Mucosa of rectum (tissue), 2 donors: ENCODE measurements around the gene PNMT.

Source experiments
- H3K27ac ChIP-seq, 2 donors: one replicate each; pipeline ENCODE4 v1.7.0; 2013; ENCODE audit warnings: inconsistent platforms in 2 of 2, low read depth in 2 of 2, low read length in 2 of 2
- H3K27me3 ChIP-seq, 2 donors: one replicate each; pipeline ENCODE4 v1.7.0; 2013; ENCODE audit warnings: low read length in 2 of 2; ENCODE audit not compliant: control insufficient read depth in 2 of 2, insufficient read depth in 2 of 2
- H3K36me3 ChIP-seq, 2 donors: one replicate each; pipeline ENCODE4 v1.7.0; 2013; ENCODE audit warnings: low read length in 2 of 2; ENCODE audit not compliant: control insufficient read depth in 2 of 2, insufficient read depth in 2 of 2
- H3K4me1 ChIP-seq, 2 donors: one replicate each; pipeline ENCODE4 v1.7.0; 2013; ENCODE audit warnings: low read length in 2 of 2, mild to moderate bottlenecking in 1 of 2; ENCODE audit not compliant: control insufficient read depth in 2 of 2, insufficient read depth in 2 of 2
- H3K4me3 ChIP-seq, 2 donors: one replicate each; pipeline ENCODE4 v1.7.0; 2013; ENCODE audit warnings: low read length in 2 of 2
- H3K9ac ChIP-seq, 2 donors: one replicate each; pipeline ENCODE4 v1.7.0; 2013; ENCODE audit warnings: low read length in 2 of 2, low read depth in 1 of 2, mild to moderate bottlenecking in 1 of 2
- H3K9me3 ChIP-seq, 2 donors: one replicate each; pipeline ENCODE4 v1.7.0; 2013; ENCODE audit warnings: low read length in 2 of 2; ENCODE audit not compliant: control insufficient read depth in 2 of 2
- donor health status: healthy.
- donor health status: Normal muscosa, but diverticular disease.

The PNMT gene

GRCh38 chr17:39669897-39670735 lies 1.9 kb downstream of the PNMT start:
- no peak overlapping the region for H3K27ac ChIP-seq

GRCh38 chr17:39670746-39671145 lies 2.5 kb downstream of the PNMT start:
- H3K36me3 ChIP-seq: no peaks in the 10 kb centered on the region
- peaks cover 34 to 35% of the 10 kb centered on the region in 2 donors for H3K4me1 ChIP-seq
- H3K27ac ChIP-seq: no peak overlapping the region
- no peak overlapping the region for H3K4me3 ChIP-seq
- H3K9me3 ChIP-seq: no peaks in the 10 kb centered on the region
- H3K27me3 ChIP-seq: peaks cover 15 to 19% of the 10 kb centered on the region in 2 donors
- no peak overlapping the region for H3K9ac ChIP-seq

More at GRCh38 chr17:39669897-39670735, 1.9 kb downstream of the PNMT start:
- H3K4me1 ChIP-seq: peaks cover 29 to 32% of the 10 kb centered on the region in 2 donors
- H3K9me3 ChIP-seq: no peaks in the 10 kb centered on the region
- peaks cover 15 to 19% of the 10 kb centered on the region in 2 donors for H3K27me3 ChIP-seq
- H3K4me3 ChIP-seq: no peak overlapping the region
- no peak overlapping the region for H3K9ac ChIP-seq
- no peaks in the 10 kb centered on the region for H3K36me3 ChIP-seq

GRCh38 chr17:39671651-39672521 lies 3.6 kb downstream of the PNMT start:
- H3K27me3 ChIP-seq: peaks cover 10 to 13% of the 10 kb centered on the region in 2 donors
- H3K9ac ChIP-seq: peak overlapping the region; percentile 52 to 58
- H3K4me3 ChIP-seq: no peak overlapping the region
- peak overlapping the region; percentile 63 to 65 for H3K27ac ChIP-seq
- peaks cover 40 to 43% of the 10 kb centered on the region in 2 donors for H3K4me1 ChIP-seq
- H3K36me3 ChIP-seq: peaks cover 0 to 1% of the 10 kb centered on the region in 2 donors
- no peaks in the 10 kb centered on the region for H3K9me3 ChIP-seq

DNA sequence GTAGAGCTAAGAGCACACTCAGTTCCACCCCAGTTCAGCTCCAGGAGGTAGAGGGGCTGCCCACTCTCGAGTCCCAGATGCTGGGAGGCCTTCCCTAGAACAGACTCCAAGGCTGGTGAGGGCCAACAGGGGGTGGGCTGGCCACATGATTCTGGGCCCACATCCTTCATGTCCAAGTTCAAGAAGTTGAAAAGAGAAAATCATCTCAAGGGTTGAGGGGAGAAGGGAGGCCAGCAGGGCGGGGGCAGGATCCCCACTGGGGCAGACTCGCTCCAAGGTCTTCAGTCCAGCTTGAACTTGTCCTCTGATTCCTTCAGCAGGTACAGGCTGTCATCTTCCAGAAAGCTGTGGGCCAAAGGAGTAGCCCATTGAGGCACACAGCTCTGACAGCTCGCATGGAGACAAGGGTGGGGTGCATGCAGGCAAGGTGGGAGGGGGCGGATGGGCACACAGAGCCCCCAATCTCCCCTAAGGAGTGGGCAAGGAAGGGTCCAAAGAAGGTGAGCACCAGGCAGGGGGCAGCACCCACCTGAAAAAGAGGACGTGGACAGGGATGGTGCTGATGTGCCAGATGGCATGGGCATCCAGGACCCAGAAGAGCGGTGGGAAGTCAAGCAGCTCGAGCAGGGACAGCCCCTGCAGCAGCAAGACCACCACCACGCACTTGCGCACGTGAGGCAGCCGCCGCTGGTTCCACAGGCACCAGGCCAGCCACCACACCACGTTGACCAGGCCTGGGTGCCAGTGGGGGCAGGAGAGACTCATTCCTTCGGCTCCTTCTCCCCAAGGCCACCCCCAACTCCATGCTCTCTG lies 4.5 kb downstream of the PNMT start:
- Histone ChIP-seq H3K27ac (peak overlapping the region; percentile 63 to 65), H3K27me3 (peaks cover 8% of the 10 kb centered on the region in 2 donors), H3K9ac (peak overlapping the region in 1 of 2 donors; percentile 52), H3K4me3 (no peak overlapping the region), H3K9me3 (no peaks in the 10 kb centered on the region), H3K36me3 (peaks cover 0 to 3% of the 10 kb centered on the region in 2 donors), H3K4me1 (peaks cover 41 to 46% of the 10 kb centered on the region in 2 donors)

DNA sequence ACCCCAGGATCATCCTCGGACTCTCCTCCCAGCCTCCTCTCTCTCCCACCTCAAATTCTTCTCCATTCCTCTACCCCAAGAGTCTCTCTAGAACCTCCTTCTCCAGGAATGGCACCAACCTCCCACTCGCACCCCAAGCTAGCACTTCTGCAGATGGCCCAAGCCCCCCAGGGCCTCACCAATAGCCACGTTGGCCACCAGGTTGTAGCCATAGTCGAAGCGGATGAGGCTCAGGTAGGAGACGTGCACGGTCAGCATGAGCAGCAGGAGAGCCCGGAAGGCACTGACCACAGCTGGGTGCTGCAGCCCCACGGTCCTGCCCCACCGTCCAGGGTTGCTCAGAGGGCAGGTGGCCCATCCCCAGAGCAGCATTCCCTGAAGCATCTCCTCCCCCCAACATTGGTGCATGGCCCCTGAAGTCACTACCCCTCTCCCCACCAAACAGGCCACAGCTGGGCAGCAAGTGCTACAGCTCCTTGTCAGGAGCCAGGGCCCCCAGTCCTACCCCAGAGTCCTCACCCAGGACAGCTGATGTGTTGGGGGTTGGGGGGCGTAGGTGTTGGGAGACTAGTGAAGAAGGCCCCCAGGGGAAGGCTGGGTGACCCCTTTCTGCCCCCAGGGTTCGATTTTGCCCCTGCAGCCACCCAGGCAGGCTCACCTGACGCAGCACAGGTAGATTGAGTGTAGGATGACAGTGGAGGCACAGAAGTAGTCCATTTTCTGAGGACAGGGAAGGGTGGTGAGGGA lies 5.3 kb downstream of the PNMT start:
- H3K27me3 ChIP-seq: peaks cover 7 to 8% of the 10 kb centered on the region in 2 donors
- H3K4me3 ChIP-seq: no peak overlapping the region
- peaks cover 0 to 4% of the 10 kb centered on the region in 2 donors for H3K36me3 ChIP-seq
- H3K27ac ChIP-seq: peak overlapping the region in 1 of 2 donors; percentile 90
- H3K4me1 ChIP-seq: peaks cover 49 to 50% of the 10 kb centered on the region in 2 donors
- no peaks in the 10 kb centered on the region for H3K9me3 ChIP-seq
- H3K9ac ChIP-seq: no peak overlapping the region

DNA sequence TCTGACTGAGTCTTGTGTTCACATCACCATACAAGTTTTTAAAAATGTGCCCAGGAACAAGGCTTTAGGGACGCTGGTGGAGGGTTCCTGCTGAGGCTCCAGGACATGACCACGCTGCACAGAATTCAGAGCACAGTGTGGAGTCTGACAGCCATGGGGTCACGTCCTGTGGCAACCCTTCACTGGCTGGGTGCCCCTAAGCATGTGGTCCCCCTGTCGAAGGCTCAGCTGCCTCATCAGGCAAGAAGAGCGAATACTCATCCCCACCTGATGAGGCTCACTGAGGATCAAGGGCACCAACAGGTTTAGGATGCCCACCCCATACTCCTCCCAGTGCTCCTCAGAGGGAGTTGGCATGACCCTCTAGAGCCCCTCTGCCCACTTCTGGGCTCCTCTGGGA lies 5.9 kb downstream of the PNMT start:
- Histone ChIP-seq H3K27ac (peak overlapping the region; percentile 68 to 90), H3K4me1 (peaks cover 53% of the 10 kb centered on the region in 2 donors), H3K9ac (peak overlapping the region; percentile 8 to 26), H3K27me3 (peaks cover 4 to 8% of the 10 kb centered on the region in 2 donors), H3K9me3 (no peaks in the 10 kb centered on the region), H3K4me3 (no peak overlapping the region), H3K36me3 (peaks cover 0 to 4% of the 10 kb centered on the region in 2 donors)

GRCh38 chr17:39674702-39675389 lies 6.6 kb downstream of the PNMT start:
- peaks cover 60% of the 10 kb centered on the region in 2 donors for H3K4me1 ChIP-seq
- H3K27me3 ChIP-seq: peaks cover 2 to 8% of the 10 kb centered on the region in 2 donors
- peaks cover 0 to 4% of the 10 kb centered on the region in 2 donors for H3K36me3 ChIP-seq
- no peak overlapping the region for H3K4me3 ChIP-seq
- H3K9me3 ChIP-seq: no peaks in the 10 kb centered on the region
- H3K27ac ChIP-seq: peak overlapping the region; percentile 68 to 90
- H3K9ac ChIP-seq: peak overlapping the region; percentile 32 to 70

GRCh38 chr17:39675390-39676082 lies 7.3 kb downstream of the PNMT start:
- Histone ChIP-seq H3K27me3 (peaks cover 0 to 3% of the 10 kb centered on the region in 2 donors), H3K4me1 (peaks cover 62 to 66% of the 10 kb centered on the region in 2 donors), H3K36me3 (peaks cover 0 to 6% of the 10 kb centered on the region in 2 donors), H3K4me3 (no peak overlapping the region), H3K9me3 (no peaks in the 10 kb centered on the region), H3K9ac (peak overlapping the region; percentile 32 to 70), H3K27ac (peak overlapping the region; percentile 68 to 90)
